Measurements from ENCODE around the gene TAS2R60. TPM values are rescaled to one million over a fixed set of nuclear protein-coding genes. Genes with fewer than 3 reads are reported as not detected.
"Not testable (repeated sequence)": the region's sequence is repeated elsewhere in the genome, so short reads cannot be mapped to it uniquely, and the experiment has no call there.

The TAS2R60 gene
- total RNA-seq, 1 donor from 2014 or later, result not detected

DNA sequence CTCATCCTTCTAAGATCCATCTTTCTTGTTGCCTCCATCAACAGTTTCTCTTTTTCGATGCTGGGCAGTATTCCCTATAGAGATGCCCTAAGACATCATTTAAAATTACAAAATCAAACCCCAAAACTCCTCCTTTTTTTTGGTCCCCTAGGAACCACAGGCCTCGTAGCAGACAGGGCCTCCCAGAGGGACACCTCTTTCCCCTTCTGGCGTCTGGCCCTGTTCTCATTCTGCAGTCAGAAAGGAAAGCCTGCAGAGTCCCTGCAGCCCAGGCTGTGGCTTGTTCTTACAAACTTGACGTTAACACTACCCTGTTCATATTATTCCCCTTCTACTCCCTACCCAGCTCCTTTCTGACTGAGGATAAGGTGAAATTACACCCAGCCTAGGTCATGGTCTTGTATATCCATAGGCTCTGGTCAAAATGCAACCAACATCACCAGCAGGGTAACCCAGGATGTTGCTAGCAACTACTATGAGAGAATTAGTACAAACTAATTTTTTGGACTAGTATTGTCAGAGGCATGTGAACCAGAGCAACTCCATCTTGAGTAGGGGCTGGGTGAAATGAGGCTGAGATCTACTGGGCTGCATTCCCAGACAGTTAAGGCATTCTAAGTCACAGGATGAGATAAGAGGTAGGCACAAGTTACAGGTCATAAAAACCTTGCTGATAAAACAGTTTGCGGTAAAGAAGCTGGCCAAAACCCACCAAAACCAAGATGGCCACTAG, 31.1 kb upstream of the TAS2R60 start:
- no peak for DNase-seq

DNA sequence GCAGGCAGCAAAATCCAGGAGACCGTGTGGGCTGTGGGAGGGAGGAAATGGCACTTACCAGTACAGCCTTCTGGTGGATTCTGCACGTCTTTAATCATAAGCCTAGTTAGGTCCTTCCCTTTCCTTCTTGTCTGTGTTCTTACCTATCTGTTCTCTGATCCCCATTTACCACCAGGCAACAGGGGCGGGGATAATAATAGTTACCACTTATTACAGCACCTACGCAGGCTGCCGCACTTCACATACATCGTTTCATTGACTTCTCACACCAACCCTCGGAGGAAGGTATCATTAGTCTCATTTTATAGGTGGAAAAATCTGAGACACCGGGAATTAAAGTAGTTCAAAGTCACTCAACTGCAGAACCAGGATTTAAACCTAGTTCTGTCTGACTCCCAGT, 30.1 kb upstream of the TAS2R60 start:
- no peak for DNase-seq

DNA sequence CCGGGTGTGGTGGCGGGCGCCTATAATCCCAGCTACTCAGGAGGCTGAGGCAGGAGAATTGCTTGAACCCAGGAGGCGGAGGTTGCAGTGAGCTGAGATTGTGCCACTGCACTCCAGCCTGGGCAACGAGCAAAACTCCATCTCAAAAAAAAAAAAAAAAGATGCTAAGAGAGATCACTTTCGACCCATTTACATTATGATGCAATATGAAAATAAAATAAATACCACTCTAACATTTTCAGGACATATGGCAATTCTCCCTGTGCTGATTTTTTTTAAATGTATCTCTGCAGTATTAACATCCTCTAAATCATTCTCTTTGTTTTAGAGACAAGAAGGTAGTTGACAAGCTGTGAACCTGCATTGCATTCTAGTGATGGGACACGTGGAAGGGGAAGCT, 28.0 kb upstream of the TAS2R60 start:
- not testable (repeated sequence) for DNase-seq

DNA sequence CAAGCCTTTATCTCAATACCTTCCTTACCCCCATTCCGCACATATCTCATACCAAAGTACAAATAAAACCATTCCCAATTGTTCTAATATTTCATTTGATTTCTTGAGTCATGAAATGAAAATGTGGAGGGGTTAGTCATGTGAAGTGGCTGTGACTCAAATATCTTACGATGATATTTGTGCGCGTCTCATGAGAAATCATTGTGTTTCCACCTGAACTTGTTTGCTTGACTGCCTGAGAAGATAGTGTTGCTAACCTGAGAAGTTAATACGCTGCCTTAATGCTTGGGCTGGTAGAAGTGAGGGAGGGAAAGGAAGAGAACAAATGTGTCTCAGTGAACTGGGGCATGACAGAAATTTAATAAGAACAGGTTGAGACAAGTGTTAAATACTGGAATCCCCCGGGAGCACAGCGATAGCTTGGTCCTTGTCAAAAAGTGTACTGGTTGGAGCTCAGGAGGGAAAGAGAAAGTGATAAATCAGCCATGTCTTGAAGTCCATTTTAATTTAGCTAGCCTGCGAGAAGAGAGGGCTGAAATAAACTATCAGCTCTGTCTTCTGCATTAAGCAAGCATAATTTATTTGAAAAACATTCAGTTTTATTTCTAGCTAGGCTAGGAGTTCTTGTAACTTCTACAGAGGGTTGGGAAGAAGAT, 27.4 kb upstream of the TAS2R60 start:
- DNase-seq, result no peak

DNA sequence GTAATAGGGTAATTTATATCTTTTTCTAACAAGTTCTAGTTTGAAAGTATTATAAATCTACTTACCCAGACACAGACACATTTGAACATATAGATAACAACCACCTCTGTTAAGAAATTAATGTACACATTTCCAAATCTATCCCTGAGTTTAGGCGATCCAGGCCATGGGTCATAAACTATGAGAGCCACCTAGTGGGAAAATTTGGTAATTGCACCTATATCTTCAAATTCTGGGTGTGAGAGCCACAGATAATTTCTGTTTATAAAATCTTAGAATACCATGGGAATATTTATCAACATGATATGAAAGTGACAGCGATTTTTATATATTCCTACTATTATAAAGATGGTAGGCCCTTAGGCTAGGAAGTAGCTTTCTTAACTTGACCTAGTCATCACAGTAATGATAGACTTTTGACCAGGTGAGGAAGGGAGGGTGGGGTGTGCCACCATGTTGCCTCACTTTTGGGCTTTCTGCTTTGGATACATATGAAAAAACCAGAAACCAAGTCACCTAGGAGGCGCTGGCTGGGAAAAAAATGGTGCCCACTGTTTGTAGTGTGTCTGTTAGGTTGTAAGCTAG, 26.6 kb upstream of the TAS2R60 start:
- no peak for DNase-seq

DNA sequence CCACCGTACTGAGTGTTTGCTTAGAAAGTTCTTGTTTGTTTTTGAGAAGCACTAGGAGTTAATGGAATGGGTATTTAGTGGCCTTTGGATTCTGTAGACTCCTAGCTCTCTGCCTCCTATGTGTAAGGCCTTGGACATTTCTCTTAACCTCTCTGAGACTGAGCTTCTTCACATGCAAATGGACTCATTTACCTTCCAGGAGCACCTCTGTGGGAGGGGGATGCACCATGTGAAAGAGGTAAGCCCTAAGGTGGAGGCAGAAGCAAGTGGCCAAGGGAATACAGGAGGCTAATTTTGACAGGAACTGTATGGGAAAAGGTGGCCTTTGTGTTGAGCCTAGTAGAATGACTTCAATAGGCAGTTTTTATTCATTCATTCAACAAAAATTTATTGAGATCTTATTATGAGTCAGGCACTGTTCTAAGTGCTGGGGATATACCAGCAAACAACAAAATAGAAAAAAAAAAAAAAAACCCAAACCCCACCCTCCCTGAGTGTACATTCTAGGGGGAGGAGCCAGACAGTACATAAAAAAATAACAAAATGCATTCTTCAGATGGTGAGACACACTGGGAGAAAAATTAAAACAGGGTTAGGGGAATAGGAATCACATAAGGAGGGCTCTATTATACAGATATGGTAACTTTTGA, 25.4 kb upstream of the TAS2R60 start:
- no peak for DNase-seq

DNA sequence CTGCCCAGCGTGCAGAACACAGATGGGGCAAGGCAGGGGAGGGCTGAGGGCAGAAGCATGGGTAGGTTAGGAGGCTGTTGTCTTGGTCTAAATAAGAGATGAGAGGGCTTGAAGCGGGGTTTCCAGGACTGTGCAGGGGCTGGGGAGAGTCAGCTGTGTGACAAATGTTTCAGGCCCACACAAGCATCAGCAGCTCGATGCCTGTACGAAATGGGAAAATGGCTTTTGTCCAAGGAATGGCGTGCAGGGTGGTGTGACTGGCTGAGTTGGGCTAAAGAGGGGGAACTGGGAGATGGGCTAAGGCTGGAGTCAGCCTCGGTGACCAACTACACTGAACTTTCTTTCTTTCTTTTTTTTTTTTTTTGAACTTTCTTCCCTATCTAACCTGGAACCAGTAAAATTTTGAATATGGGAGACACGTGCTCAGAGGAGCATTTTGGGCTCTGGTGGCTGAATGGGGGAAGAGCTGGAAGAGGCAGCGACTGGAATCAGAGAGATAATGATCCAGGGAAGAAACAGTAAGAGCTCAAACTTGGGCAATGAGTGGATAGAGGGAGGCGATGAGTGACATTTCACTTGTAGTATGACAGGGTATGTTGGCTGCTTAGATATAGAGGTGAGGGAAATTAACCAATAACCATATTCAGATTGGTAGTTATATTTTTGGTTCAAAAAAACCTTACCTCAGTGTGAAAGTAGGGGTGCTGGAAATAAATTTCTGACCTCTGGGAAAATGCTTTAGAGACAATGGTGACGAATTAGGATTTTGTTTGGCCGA, 24.4 kb upstream of the TAS2R60 start:
- DNase-seq, result no peak

DNA sequence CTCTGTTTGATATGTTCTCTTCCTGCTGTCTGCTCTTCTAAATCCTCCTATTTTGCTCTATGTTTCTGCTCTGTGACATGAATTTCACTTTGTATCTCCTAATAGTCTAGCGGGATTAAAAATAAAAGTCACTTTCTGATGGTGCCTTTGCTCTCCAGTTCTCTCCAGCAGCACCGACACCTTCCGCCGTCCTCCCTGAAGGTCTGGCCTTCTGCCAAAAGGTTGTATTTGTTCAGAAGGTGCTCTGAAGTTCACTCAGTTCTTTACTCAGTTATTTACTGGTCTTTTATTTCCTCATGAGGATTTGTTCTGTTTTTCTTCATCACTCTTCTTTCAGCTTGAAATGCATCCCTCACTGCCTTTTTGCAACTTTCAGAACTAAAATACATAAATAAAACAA, 23.4 kb upstream of the TAS2R60 start:
- DNase-seq, result no peak

DNA sequence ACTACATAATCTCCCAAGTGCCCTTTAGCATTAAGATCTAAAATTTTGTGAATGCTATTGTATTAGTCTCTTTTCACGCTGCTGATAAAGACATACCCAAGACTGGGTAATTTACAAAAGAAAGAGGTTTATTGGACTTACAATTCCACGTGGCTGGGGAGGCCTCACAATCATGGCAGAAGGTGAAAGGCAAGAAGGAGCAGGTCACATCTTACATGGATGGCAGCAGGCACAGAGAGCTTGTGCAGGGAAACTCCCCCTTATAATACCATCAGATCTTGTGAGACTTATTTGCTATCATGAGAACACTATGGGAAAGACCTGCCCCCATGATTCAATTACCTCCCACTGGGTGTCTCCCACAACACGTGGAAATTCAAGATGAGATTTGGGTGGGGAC, 22.6 kb upstream of the TAS2R60 start:
- DNase-seq, result not testable (repeated sequence)

DNA sequence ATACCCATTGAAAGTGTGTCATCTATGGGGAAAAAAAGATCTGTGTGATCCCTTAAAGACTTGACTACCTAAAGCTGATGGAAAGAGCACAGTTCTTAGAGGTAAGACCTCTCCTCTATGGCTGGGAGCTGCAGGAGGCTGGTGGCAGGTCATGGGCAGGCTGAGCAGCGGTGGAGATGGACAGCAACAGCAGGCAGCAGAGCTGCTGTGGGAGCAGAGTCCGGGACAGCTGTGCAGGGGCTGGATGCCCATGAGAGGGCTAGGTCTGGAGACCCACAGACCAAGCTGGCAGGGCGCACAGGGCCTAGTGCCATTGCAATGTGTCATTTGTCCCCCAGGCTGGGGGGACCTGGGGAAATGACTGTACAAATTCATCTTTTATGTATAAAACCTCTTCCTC, 21.2 kb upstream of the TAS2R60 start:
- no peak for DNase-seq

DNA sequence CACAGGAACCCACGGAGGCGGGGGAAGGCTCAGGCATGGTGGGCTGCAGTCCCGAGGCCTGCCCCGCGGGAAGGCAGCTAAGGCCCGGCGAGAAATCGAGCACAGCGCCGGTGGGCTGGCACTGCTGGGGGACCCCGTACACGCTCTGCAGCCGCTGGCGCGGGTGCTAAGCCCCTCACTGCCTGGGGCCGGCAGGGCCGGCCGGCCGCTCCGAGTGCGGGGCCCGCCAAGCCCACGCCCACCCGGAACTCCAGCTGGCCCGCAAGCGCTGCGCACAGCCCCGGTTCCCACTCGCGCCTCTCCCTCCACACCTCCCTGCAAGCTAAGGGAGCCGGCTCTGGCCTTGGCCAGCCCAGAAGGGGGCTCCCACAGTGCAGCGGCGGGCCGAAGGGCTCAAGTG, 18.8 kb upstream of the TAS2R60 start:
- not testable (repeated sequence) for DNase-seq

DNA sequence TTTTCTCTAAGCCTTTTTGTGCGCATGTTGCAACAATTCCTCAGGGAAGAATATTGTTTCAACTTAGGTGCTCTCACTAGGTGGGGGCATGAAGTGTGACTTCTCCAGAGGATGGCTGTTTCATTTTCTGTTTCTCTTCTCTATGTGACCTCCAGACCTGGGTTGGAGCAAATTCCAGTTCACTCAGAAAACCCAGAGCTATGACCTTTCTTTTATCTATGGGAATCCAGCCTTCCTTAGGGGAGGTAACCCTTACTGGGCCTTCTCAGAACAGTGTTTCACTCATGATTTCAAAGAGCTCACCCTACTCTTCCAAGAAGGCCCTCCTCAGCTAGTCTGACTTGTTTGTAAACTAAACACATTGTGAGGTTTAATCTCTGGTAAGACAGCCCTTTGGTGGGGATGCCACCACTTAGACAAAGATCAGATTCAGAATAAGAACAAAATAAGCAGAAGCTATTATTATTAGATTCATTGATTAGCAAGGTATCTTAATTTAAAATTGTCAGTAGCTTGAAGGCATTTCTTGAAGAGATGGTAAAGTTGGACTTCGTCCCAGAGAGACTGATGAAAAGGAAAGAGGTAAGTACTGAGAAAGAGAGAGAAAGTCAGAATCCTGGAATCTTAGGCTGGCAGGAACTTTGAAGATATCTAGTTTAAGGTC, 16.6 kb upstream of the TAS2R60 start:
- no peak for DNase-seq

DNA sequence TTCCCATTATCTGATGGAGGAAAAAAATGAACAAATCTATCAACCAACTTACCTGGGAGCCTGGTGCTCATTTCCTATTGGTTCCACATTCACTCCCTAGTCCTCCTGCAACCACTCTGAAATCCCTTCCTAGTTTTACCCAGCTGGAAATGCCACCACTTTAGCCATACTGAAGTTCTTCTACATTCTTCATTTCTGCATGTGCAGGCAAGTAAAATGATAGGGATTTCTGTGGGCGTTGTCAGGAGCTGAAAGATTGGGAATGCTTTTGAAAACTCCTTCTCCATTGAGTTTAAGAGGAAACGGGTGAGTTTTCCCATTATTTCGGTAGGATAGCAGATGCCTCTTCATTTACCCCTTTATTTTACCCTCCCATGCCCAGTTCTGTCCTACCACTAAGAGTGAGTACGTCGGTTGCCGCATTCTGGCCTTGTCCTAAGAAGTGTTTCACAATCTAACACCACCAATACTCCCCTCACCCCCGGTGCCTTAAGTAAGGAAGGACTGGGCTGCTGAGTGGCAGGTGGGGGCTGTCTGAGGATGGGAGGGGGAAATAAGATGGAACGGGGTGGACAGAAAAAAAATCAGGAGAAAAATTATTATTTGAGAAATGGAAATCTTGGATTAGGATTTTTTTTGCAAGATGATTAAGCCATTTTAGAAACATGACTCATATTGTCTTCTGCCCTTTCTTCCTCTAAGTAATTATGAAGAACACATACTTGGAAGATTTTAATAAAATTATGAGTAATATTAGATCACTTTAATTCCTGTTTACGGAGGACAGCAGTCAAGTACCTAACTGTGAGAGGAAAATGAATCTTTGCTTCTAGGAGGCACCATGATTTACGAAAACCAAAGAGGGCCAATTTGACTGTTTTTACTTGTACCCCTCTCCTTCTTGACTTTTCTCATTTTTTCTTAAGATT, 13.2 kb upstream of the TAS2R60 start:
- DNase-seq, result no peak

DNA sequence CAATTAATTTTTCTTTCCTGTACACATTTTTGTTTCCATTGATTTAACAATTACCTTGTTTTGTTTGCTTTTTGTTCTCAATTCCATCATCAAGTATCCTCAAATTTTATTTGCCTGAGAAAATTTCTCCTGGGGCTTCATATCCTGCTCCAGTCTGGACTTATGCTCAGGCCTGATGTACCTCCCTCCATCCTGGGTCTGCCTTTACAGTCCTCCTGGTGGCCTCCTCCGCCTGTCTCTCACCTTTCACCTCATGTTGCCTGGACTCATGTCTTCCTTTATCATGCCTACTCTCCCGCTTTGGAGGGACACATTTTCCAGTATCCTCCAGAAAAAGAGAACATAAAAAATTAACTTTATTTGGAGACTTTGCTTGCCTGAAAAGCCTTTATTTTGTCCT, 12.1 kb upstream of the TAS2R60 start:
- DNase-seq, result no peak

DNA sequence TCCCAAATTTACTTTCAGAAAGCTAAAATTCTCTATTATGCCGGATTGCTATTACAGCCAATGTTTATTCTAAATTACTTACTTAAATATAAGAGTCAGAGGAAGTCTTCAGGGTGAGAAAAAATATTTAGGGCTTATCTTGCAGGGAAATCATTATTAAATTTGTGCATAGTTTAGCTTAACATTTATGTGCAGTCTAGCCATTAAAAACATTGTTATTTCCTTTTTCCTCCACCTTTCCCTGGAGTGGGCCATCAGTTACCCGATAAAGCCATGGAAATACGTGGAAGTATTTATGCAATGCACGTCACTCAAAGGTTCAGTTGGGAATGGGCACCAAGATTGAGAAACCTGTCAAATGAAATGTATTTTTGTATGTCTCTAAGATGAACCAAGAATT, 9.5 kb upstream of the TAS2R60 start:
- no peak for DNase-seq

DNA sequence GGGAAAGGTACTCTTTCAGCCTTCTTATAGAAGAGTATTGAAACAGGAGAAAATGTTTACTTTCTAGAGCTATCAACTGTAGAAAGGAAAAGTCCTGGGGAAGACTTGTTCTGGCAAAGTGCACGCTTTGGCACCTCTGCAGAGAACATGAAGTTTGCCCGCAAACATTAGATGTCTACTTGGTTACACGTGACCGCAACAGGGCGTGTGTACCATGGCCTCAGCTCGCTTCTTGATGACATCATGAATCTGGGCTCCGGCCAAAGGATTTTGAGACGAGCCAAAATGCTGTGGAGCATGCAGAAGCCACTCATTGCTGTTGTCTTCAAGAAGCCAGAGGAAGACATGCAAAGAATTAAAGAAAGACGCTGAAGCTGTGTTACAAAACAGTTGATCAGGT, 8.6 kb upstream of the TAS2R60 start:
- DNase-seq, result no peak

DNA sequence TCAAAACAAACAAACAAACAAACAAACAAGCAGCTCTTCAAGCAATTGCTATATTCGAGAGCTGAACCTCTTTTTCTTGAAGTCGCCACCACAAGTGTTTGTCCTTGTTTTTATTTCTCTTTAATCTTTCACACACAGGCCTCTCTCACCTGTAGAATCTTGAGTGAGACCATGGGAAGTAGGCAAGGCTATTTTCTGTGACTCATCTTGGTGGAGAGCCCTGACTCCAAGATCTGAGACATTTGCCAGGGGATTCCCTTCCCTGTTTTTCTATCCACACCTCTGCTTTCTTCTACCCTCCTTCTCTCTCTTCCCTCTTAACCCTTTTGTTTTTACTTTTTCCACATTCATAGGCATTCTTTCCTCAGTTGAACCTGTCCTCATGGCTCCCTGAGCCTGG, 8.0 kb upstream of the TAS2R60 start:
- DNase-seq, result no peak

DNA sequence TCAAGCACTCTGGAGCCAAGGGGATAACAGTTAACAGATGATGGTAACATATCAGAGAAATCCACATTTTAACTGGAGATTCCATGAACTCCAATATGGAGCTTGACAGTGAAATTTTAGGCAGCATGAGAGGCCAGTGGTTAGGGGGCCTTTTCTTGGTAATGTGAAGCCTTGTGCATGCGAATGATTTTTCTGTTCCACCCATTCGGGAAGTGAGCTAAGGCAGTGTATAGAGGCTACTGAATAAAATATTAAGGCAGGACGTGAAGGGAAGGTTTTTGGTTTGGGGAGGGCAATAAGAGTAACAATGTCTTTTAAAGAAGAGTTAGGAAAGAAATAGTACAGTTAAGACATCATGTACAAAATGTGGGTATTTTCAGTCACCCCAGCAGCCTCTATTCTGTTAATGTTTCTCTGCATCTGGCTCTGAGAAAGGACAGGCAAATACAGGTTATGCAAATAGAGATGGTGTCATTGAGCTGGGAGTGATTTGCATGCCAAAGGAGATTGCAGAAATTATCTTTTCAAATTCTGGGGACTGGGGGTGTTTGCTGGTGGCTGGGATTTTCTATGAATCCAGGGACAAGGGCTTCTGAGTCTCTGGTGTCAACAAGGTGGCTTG, 6.8 kb upstream of the TAS2R60 start:
- no peak for DNase-seq

DNA sequence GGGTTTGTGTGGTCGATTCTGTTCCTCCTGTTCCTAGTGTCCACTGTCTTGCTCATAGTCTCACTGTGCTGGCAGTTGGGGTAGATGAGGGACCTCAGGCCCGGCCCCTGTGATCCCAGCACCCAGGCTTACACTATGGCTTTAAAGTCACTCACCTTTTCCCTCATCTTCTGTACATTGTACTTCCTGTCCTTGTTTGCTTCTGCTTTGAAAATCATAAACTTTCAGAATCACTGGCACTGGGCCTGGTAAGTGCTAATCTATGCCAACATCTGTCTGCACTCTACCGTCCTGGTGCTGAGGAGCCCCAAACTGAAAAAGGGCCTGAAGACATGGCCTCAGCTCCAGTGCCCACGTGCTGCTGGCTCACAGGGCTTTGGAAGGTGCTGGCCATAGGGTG, 5.7 kb upstream of the TAS2R60 start:
- DNase-seq, result no peak

DNA sequence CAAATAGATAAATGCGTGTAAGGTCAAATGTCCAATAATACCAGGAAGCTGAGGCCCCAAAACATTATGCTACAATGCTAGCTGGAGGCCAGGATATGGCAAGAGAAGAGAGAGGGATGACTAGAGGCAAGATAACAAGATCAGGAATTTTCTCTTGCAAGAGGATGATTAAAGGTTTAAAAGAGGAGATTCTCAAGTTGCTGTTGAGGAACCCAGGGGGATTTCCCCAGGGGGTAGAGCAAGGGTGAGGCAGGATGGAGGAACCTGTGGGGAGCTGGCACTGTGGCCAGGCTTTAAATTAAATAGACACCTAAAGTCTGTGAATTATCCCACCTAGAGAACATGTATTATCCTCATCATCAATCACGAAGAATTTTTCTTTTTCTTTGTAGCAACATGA, 3.4 kb upstream of the TAS2R60 start:
- no peak for DNase-seq

Data from occipital lobe (tissue), 2 donors.